Activated effector memory CD4-positive, alpha-beta T cell treated with anti-CD3 and anti-CD28 coated beads, Interleukin-2, amount 50 U/mL, for 16 hours (primary cell): ENCODE data around the gene ARHGEF16.

ENCODE experiments used
- DNase-seq: peaks from one replicate; pipeline ENCODE4 v3.0.0-alpha.2; 2020

ARHGEF16 gene

DNA sequence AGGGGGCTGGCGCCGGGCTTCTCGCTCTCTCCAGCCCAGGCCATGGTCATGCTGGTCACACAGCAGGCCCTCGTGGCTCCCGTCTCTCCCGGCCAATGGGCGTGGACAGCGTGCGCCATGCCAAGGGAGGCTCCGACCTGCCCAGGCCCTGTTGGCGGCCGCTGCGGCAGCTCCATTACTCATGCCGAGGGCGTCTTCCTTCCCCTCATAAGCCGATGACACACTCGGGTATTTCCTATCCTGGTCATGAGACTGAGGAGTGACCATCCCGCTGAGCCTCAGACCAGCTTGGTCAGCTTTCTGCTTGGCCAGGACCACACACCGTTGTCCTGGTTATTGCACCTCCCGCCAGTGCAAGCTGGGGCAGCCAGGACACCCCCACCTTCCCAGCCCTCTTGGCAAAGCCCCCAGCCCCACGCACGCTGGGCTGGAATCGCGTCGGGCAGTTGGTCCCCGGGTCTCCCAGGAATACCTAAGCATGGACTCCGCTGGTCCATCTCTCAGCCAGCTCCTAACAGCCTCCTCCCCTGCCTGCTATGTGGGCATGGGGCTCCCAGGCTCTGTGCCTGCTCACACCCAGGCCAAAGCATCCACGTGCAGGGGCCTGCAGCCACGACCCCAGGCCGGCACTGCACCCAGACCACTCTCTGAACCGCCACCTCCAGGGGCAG lies 49.8 kb downstream of the ARHGEF16 start:
- DNase-seq: no peak

DNA sequence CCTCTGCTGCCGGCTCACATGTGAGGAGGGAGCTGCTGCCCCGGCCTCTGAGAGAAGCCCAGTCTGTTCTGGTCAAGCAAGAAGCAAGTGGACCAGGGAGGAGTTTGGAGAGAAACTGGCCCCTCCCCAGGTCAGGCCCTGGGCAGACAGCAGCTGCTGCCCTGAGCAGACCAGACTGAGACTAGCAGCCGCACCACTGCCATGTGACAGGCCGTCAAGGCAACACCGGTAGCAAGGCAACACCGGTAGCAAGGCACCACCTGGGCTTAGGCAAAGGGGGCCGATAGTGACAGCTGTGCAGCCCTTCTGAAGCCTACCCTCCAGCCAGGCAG lies 50.3 kb downstream of the ARHGEF16 start:
- DNase-seq: no peak

DNA sequence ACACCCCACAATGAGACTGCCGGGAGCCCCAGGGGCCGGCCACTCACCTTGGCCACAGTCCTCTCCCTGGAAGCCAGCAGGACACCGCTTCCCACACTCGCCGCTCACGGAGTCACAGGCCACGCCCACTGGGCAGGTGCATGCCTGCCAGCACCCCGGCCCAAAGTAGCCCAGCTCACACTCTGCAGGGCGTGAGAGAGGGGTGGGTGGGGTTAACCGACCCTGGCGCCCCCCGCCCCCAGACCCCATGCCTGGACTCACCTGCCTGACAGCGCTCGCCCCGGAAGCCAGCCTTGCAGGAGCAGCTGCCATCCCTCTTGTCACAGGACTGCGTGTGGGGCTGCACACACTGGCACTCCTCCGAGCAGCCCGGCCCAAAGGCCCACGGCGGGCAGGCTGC lies 50.7 kb downstream of the ARHGEF16 start:
- no peak for DNase-seq

DNA sequence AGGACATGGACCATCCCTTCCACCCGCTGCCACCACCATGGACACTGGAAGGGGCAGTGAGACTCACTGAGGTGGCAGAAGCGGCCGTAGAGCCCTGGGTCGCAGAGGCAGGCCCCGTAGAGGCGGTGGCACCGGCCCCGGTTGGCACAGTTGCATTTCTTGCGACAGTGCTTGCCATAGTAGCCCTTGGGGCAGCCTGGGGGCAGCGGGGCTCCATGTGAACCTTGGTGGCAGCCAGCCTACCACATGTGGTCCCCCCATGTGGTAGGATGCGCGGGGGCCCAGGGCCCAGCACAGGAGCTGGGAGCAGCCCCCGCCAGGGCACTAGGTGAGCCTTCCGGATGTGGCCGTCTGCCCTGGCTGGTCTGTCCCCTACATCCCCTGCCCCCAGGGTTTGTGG lies 51.6 kb downstream of the ARHGEF16 start:
- DNase-seq: no peak

DNA sequence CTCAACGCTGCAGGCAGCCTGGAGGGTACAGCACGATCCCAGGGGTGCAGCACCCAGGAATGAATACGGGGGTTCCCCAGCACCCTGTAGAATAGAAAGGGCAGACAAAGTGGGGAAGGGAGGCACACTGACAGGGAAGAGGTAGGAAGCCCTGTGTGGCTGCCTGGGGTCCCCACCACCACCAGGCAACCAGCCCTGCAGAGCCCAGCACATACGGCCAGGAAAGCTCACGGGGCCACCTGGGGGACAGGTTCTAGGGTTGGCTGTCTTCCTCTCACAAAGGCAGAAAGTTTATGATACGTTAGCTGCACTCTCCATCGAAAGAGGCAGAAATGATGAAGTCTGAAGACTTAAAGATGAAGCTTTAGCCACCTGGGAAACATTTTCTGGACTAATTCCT lies 52.5 kb downstream of the ARHGEF16 start:
- DNase-seq: no peak

DNA sequence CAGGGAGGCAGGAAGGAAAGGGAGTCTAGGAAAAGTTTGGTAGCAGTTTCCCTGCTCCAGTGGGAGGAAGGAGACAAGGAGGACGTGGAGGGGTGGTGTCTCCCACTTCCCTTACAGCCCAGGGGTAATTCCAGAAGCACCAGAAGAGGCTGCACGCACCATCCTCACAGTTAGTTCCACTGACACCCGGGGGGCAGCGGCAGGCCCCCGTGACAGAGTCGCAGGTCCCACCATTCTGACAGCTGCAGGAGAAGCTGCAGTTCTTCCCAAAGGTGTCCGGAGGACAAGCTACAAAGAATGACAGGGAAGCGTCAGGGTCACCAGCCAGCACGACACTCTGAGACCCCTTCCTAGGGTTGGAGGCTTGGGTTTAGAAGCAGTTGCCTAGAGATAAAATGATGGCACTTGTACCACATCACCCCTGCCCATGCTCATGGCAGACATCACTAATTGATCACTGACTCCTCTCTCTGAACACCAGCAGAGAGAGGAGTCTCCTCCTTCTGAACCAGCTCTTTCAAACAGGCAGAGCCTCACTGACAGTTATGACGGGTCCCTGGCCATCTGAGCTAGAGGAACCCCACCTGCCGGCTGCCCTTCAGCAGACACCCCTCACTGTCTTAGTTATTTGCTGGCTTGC lies 53.3 kb downstream of the ARHGEF16 start:
- no peak for DNase-seq

DNA sequence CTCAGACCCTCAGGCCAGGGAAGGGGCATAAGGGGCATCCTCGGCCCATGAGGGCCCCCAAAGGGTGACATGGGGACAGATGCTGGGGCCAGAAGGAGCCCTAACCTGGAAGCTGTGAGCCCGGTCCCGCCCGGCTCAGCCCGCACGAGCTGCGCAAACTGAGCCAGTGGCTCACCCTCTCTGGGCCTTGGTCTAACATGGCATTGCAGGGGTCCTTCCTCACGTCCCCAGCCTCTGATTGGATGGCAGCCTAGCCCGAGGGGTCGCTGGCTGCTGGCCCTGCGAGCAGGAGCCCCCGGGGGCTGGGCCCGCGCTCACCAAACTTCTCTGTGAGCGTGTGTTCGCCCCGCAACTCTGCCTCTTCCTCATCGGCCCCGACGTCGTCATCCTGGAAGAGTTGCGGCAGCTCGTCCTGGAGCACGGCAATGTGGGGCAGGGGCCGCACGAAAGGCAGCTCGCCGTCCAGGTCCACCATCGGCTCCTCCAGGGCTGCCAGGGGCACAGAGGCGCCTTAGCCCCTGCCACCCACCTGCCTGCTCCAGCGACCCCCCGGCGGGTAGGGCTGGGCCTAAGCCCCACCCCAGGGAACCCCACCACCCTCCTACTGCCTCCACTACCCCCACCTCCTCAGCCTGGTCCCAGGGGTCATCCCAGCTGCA lies 54.4 kb downstream of the ARHGEF16 start:
- no peak for DNase-seq

DNA sequence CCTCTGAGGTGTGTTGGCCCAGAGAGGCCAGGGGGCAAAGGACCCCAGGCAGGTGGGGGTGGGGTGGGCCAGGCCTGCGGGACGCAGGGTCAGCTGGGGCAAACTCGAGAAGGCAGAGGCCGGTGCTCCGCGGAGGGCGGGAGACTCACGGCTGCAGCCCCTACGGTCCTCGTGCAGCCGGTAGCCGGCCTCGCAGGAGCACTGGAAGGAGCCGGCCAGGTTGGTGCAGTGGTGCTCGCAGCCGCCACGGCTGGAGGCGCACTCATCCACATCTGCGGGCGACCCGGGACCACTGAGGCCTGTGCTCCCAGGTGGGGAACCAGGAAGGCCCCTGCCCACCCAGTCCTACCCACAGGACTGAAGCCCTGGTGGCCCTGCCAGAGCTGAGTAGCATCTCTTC lies 55.3 kb downstream of the ARHGEF16 start:
- no peak for DNase-seq

DNA sequence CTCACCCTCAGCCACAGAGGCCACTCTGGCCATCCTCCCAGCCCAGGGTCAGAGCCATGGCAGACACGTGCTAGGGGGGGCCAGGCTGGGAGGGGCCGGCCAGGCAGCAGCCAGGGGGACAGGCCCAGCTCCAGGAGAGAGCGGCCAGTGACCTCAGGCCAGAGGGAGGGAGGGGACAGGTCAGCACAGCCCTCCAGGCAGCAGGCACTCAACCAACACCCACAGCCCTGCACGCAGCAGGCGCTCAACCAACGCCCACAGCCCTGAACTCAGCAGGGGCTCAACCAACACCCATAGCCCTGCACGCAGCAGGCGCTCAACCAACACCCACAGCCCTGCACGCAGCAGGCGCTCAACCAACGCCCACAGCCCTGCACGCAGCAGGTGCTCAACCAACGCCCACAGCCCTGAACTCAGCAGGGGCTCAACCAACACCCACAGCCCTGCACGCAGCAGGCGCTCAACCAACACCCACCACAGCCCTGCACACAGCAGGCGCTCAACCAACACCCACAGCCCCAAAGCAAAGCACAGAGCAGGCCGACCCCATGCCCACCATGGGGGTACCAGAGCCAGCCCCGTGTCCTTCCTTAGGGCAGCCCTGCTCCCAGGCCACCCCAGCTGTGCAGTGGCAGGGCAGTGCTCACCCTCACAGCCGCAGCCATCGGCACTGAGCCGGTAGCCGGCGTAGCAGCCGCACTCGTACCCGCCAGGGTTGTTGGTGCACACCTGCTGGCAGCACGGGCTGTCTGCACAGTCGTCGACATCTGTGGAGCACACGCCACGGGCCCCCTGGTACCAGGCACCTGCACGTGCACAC lies 55.9 kb downstream of the ARHGEF16 start:
- DNase-seq: no peak

DNA sequence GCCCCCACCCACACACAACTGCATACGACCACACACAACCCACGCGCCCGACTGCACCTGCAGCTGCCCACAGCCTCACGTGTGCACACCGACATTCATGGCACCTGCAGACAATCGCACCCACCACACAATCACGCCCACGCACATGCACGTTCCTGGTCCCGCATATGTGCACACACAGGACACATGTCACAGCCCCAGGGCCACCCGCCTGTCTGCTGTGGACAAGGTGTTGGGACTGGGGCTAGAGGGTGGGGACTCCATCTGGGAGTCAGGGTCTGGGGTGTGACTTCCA lies 56.4 kb downstream of the ARHGEF16 start:
- DNase-seq: no peak

DNA sequence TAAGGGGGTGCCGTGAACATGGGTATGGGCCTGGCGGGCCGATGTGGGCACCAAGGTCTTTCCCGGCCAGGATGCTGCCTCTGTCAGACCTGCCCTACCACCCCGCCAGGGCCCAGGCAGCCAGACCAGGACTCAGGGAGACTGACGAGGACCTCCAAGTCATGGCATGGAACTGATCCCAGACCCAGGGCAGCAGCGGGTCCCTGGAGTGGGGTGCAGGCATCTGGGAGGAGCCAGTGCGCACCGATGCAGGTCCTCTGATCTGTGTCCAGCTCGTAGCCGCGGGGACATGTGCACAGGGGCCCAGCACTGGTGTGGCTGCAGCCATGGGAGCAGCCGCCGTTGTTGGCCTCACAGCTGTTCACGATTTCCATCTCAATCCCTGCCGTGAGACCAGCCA lies 56.8 kb downstream of the ARHGEF16 start:
- no peak for DNase-seq

DNA sequence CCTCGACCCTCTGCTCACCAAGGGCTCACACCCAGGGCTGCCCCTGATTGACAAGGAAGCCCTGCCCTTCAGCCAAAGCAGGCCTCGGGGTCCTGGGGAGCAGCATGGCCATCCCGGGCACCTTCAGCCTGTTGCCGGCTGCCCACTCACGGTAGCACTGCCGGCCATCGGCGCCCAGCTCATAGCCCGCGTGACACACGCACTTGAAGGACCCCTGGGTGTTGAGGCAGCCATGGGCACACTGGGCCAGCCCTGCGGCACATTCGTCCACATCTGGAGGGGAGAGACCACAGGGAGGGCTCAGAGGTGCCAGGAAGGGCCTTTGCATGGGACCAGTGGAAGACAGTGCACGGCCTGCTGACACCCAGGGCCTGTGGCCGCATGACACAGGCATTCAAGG lies 57.4 kb downstream of the ARHGEF16 start:
- no peak for DNase-seq

DNA sequence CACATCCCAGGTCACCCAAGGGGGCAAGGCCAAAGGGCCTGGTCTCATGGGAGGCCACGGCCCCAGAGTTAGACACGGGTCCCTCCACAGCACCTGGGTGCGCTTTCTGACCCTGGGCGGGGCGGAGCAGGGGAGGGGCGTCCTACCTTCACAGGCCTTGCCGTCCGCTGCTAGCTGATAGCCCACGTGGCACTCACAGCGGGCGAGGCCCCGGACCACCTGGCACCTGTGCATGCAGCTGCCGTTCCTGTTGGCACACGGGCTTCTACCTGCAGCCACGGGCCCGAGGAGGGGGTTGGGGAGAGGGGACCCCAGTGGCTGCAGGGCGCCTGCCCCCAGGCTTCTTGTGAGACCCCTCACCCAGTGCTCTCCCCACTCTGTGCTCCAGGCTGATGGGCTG lies 59.9 kb downstream of the ARHGEF16 start:
- DNase-seq: no peak

DNA sequence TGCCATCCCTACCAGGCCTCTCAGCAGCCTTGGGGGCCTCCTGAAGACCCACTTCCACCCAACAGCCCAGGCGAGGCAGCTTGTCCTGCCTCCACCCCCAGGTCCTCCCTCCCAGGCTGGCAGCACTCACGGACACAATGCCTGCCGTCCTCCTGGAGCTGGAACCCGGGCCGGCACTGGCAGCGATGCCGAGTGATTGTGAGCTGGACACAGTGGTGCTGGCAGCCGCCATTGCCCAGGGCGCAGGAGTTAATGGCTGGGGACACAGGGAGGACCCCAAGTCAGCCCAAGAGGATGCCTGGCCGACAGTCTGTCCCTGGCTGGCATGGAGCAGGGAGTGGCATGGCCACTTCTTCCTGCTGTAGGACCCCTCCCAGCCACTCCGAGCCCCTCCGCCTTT lies 60.8 kb downstream of the ARHGEF16 start:
- no peak for DNase-seq

DNA sequence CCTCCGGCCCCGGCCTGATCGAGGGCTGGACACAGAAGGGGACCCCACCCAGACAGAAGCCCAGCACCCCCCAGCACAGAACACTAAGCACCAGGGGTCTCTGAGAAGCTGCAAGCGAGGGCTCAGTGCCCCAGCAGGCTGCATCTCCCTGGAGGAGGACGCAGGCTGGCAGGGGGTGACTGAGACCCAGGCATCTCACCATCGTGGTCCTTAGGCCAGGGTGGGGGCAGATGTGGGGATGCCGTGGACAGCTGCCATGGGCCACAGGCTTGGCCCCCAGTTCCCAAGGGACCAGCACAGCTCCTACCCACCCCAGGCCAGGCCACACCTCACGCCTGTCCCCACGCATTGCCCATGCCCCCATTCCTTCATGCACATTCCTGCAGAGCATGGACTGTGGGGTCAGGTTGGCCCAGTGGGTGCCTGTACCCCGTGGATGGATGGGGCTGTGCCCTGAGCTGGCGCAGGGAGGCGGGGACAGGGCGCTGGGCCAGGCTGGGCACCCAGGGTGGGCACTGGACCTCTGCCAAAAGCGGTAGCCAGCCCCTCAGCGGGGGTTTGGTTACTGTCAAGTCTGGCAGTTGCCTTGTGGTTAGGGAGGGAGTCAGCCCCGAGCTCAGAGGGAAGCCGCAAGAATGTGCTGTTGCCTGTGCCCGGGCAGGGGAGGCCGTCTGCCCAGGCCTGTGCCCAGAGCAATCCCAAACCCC lies 61.5 kb downstream of the ARHGEF16 start:
- DNase-seq: no peak

DNA sequence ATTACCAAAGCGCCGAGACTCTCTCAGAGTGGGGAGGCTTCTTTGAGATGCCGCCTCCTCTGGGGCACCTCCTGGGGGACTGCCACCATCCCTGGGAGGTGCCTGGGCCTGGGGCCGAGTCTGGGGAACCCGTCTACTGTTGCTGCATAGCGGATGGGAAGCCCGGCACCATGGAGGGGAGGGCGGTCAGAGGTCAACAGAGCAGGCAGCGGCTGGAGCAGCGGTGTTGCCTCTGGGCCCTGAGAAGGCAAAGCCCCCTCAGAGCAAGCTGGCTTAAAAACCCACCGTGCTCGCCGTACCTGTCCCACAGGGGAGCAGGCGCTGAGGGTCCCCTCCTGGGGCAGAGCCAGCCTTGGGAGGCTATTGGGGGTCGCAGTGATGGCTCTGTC lies 62.0 kb downstream of the ARHGEF16 start:
- DNase-seq: no peak

DNA sequence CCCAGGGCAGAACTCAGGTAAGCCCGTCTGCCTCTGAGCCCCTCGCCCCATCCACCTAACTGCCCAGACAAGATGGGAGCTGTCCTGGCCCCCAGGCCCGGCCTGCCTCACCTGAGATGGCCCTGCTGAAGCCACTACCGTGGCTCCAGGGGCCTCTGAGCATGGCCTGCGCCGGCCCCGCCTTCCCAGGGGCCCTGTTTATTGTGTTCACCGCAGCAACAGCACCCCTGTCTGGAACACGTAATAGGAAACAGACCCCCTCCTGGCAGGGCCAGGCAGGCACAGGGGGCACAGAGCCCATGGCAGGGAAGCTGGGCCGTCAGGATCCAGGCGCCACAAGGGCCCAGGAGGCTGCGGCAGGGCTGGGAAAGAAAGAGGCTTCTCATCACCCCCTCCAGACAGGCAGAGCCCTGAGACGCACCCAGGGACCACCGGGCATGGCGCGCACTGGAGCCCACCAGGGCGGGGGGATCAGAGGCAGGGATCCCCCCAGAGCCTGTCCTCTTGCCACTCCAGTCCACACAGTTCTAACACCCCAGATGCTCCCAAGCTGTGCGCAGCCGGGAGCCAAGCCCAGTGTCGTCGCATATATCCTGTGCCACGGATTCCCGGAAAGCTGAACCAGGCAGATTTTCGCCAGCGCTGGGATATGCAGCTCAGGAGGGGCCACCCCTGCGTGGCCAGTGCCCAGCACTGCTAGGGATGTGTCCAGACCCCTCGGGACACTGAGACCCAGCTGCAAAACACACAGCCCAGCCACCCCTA lies 62.6 kb downstream of the ARHGEF16 start:
- DNase-seq: no peak

DNA sequence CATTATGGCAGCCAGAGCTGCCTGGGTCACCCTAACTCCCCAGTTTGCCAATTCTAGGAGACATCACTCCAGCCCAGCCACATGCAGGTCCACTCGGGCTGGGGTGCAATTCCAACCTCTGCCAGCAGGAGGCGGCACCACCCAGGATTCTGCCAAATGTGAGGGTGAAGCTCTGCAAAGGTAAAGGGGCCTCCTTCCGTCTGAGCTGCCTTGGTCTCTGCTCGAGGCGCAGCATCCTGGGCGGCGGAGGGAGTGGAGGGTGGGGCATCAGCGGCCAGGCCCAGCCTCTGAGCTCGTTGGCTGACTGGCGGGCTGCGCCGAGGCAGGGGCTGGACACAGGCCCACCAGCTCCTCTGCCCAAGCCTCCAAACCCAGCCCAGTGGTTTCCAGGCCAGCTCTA lies 63.8 kb downstream of the ARHGEF16 start:
- peak; percentile 78 for DNase-seq

DNA sequence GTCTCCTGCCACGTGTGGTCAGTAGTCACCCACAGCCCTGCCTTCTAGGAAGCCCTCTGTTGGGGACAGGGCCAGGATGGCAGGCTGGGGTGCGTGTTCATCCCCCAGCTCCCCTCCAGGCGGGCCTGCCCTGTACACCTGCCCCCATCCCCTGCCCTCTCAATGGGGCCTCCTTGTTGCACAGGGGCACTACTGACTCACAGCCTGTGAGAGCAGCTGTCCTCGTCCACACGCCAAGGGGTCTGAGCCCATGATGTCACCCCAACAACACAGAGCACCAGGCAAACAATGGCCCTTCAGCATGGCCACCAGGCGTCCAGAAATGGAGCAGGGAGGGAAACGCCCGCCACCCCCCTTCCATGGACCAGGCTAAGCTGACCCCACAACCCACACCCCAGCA lies 64.3 kb downstream of the ARHGEF16 start:
- no peak for DNase-seq

DNA sequence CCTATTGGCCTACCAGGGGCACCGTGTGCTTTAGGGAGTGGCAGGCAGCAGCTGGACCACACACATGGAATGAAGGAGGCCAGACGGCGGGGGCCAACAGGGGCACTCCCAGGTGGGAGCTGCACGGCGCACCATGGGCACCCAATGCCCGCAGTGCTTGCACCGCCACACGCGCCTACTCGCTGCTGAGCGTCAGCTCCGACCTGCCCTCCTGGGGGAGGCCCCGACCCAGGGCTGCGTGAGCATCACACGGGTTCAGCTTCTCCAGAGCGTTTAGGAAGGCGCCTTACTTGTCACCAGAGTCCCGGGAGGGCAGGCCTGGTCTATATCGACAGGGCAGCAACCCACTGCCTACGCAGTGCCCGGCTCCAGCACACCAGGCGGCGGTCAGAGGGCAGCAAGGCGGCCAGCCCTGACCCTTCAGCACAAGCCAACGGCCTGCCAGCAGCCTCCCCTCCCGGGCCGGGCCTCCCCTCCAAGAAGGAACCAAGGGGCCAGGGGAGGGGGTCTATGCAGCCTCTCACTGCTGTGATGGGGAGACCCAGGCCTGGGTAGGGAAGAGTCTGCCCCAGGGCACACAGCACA lies 64.9 kb downstream of the ARHGEF16 start:
- no peak for DNase-seq

DNA sequence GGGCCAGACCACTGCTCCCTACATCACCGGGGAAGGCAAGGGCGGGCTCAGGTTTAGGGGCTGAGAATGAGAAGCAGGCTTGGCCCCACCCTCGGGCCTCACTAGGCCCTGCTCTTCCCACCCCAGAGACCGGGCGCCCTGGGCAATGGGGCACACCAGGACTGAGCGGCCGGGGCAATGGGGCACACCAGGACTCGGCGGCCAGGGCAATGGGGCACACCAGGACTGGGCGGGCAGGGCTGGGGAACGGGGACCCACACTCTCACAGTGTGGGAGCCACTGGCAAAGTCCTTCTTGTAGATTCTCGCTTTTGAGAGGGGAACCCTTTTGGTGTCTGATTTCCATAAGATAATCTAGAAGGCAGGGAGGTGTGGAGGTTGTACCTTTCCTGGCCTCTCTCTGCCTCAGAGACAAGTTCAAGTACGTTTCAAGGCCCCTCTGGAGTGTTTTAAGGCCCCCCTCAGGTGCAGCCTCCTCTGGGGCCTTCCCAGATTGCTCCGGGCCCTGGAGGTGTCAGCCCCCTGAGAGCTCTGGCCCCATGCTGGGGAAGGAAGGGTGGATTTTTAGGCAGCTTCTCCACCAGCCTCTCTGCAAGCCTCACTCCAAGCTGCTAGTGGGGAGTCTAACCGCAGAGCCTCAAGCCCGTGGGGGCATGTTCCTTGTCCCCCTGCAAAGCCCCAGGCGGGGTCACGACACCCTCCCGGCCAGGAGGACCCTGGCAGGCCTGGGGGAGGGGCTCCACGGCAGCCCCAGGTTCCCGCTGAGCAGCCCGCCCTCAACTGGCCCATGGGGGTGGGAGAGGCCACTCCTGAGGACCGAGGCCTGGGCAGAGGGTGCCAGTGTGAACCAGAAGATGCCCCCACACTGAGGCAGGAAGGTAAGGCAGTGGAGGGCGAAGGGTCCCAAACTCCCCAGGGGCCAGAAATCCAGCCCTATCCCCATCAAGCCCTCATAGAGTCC lies 66.2 kb downstream of the ARHGEF16 start:
- no peak for DNase-seq
